H1 (cell line): ENCODE measurements around the gene CRYAB. TPM values are rescaled to one million over a fixed set of nuclear protein-coding genes. Genes with fewer than 3 reads are reported as not detected.

Experiments used
- CTCF ChIA-PET: fragments of 300-600 bp; sonication (Branson Sonifier 250); formaldehyde crosslinking; loops from one replicate; lab custom pipeline; 2021; ENCODE audit not compliant: partially characterized antibody; lab: Charles Lee
- POLR2A ChIA-PET: fragments of 300-600 bp; sonication (Branson Sonifier 250); formaldehyde crosslinking; loops from one replicate; lab custom pipeline; 2021; ENCODE audit warnings: inconsistent platforms; ENCODE audit not compliant: partially characterized antibody; lab: Charles Lee
- DNase-seq, 2 experiments: peaks; one replicate each; pipeline versions ENCODE4 v3.0.0 to v3.0.0-alpha.2; 2010 to 2022; ENCODE audit warnings: low spot score in 2 of 2, low read depth in 1 of 2, mixed read lengths in 1 of 2
- FAIRE-seq: peaks from 2 replicates; lab custom pipeline; 2011; peaks lifted over from hg19 to GRCh38; lab: Jason Lieb, UNC
- H2AFZ ChIP-seq: 2 replicates; pipeline ENCODE4 v1.8.1; 2012; ENCODE audit warnings: low read length, inconsistent platforms
- H2AK5ac ChIP-seq: 2 replicates; pipeline ENCODE4 v1.6.1; 2013; ENCODE audit warnings: low read depth, low read length
- H2BK120ac ChIP-seq: replicated peaks from 2 replicates; pipeline ENCODE3; 2013; ENCODE audit warnings: low read depth, low read length, inconsistent platforms
- H2BK12ac ChIP-seq: 2 replicates; pipeline ENCODE4 v1.6.1; 2013; ENCODE audit warnings: low read depth, low read length
- H2BK15ac ChIP-seq: 2 replicates; pipeline ENCODE4 v1.6.1; 2013; ENCODE audit warnings: low read length
- H2BK20ac ChIP-seq: 2 replicates; pipeline ENCODE4 v1.6.1; 2013; ENCODE audit warnings: low read length
- H2BK5ac ChIP-seq: 2 replicates; pipeline ENCODE4 v1.6.1; 2013; ENCODE audit warnings: low read depth, low read length
- H3K14ac ChIP-seq: 2 replicates; pipeline ENCODE4 v1.6.1; 2013; ENCODE audit warnings: inconsistent platforms; ENCODE audit not compliant: insufficient read length
- H3K18ac ChIP-seq: 2 replicates; pipeline ENCODE4 v1.6.1; 2013; ENCODE audit warnings: low read length; ENCODE audit errors: extremely low read depth
- H3K23ac ChIP-seq: 2 replicates; pipeline ENCODE4 v1.6.1; 2013; ENCODE audit warnings: inconsistent platforms; ENCODE audit not compliant: insufficient read length
- H3K23me2 ChIP-seq: 2 replicates; pipeline ENCODE4 v1.6.1; 2013; ENCODE audit warnings: low read depth, low read length
- H3K27ac ChIP-seq: 2 replicates; pipeline ENCODE4 v1.6.1; 2011; ENCODE audit warnings: low read depth, low read length, inconsistent platforms
- H3K27me3 ChIP-seq, 4 experiments: replicated peaks in 1 of 4; 1 replicate in 1 of 4; 2 replicates in 3 of 4; pipeline versions ENCODE4 v1.6.1 to v1.8.1; 2011 to 2013; ENCODE audit warnings: low read length in 3 of 4, mild to moderate bottlenecking in 3 of 4, inconsistent platforms in 2 of 4, mixed read lengths in 2 of 4, moderate library complexity in 1 of 4; ENCODE audit not compliant: control insufficient read depth in 3 of 4, insufficient read depth in 3 of 4; ENCODE audit errors: extremely low read depth in 1 of 4
- H3K36me3 ChIP-seq, 4 experiments: 2 replicates each; pipeline versions ENCODE4 v1.6.1 to v1.8.1; 2011 to 2013; ENCODE audit warnings: mild to moderate bottlenecking in 4 of 4, low read length in 3 of 4, moderate library complexity in 2 of 4, control low read depth in 1 of 4, inconsistent platforms in 1 of 4; ENCODE audit not compliant: insufficient read depth in 4 of 4, control insufficient read depth in 2 of 4
- H3K4ac ChIP-seq: replicated peaks from 2 replicates; pipeline ENCODE3; 2013; ENCODE audit warnings: low read length, low read depth, mixed read lengths, inconsistent platforms; ENCODE audit not compliant: insufficient read length
- H3K4me1 ChIP-seq, 4 experiments: replicated peaks in 1 of 4; 1 replicate in 1 of 4; 2 replicates in 3 of 4; pipeline versions ENCODE4 v1.6.1 to v1.8.1; 2011 to 2013; ENCODE audit warnings: low read length in 3 of 4, inconsistent platforms in 2 of 4, mixed read lengths in 1 of 4; ENCODE audit not compliant: insufficient read depth in 4 of 4, control insufficient read depth in 3 of 4
- H3K4me2 ChIP-seq, 2 experiments: 2 replicates each; pipeline versions ENCODE4 v1.6.1 to v1.8.1; 2011 to 2013; ENCODE audit warnings: low read depth in 2 of 2, low read length in 2 of 2, control low read depth in 1 of 2, inconsistent platforms in 1 of 2, mild to moderate bottlenecking in 1 of 2; ENCODE audit not compliant: insufficient read depth in 1 of 2
- H3K4me3 ChIP-seq, 4 experiments: fragments of 200-600, 300-600 bp in 1 of 4; sonication (generic), shearing (Covaris generic), sonication (Bioruptor Twin) in 1 of 4; 2 replicates each; pipeline versions ENCODE4 v1.5.1 to v1.8.1; 2011 to 2016; ENCODE audit warnings: low read length in 4 of 4, low read depth in 3 of 4, control low read depth in 2 of 4, inconsistent platforms in 2 of 4, mild to moderate bottlenecking in 2 of 4, mixed read lengths in 1 of 4, moderate library complexity in 1 of 4; ENCODE audit not compliant: insufficient read depth in 2 of 4; ENCODE audit errors: extremely low read depth in 1 of 4
- H3K56ac ChIP-seq: replicated peaks from 2 replicates; pipeline ENCODE3; 2013; ENCODE audit warnings: low read depth, mild to moderate bottlenecking, mixed read lengths, low read length, inconsistent platforms; ENCODE audit not compliant: insufficient read length
- H3K79me1 ChIP-seq: 2 replicates; pipeline ENCODE4 v1.6.1; 2013; ENCODE audit warnings: low read depth, low read length, control low read depth
- H3K79me2 ChIP-seq, 2 experiments: 2 replicates each; pipeline versions ENCODE4 v1.6.1 to v1.8.1; 2012 to 2013; ENCODE audit warnings: low read length in 2 of 2, mild to moderate bottlenecking in 2 of 2, inconsistent platforms in 1 of 2; ENCODE audit not compliant: insufficient read depth in 2 of 2, control insufficient read depth in 1 of 2
- H3K9ac ChIP-seq, 4 experiments: replicated peaks in 1 of 4; 1 replicate in 1 of 4; 2 replicates in 3 of 4; pipeline versions ENCODE4 v1.6.1 to v1.8.1; 2011 to 2013; ENCODE audit warnings: low read depth in 3 of 4, low read length in 3 of 4, control low read depth in 2 of 4, mild to moderate bottlenecking in 2 of 4, moderate library complexity in 2 of 4, inconsistent platforms in 1 of 4; ENCODE audit errors: extremely low read depth in 1 of 4
- H3K9me3 ChIP-seq, 2 experiments: 2 replicates each; pipeline versions ENCODE4 v1.6.1 to v1.8.1; 2012 to 2013; ENCODE audit warnings: mild to moderate bottlenecking in 2 of 2, moderate library complexity in 2 of 2, control low read depth in 1 of 2, inconsistent platforms in 1 of 2, low read depth in 1 of 2, low read length in 1 of 2, mixed read lengths in 1 of 2; ENCODE audit not compliant: insufficient read depth in 2 of 2
- H4K20me1 ChIP-seq, 2 experiments: replicated peaks in 1 of 2; 2 replicates each; pipeline versions ENCODE3 to v1.8.1; 2011 to 2013; ENCODE audit warnings: inconsistent platforms in 2 of 2, low read length in 2 of 2, mild to moderate bottlenecking in 1 of 2; ENCODE audit not compliant: insufficient read depth in 2 of 2, control insufficient read depth in 1 of 2
- H4K5ac ChIP-seq: 2 replicates; pipeline ENCODE4 v1.6.1; 2013; ENCODE audit warnings: low read length, low read depth, mixed read lengths, inconsistent platforms; ENCODE audit not compliant: insufficient read length
- H4K8ac ChIP-seq: 2 replicates; pipeline ENCODE4 v1.8.0; 2013; ENCODE audit warnings: mild to moderate bottlenecking, moderate library complexity, low read length, inconsistent platforms; ENCODE audit not compliant: insufficient read depth; ENCODE audit errors: extremely low read depth
- H4K91ac ChIP-seq: replicated peaks from 2 replicates; pipeline ENCODE3; 2013; ENCODE audit warnings: low read length, mixed read lengths, inconsistent platforms; ENCODE audit not compliant: insufficient read length
- BRCA1 ChIP-seq: IDR thresholded peaks from 2 replicates; pipeline ENCODE4 v1.6.1; 2012; ENCODE audit warnings: low read depth, low read length, improper control_type of control experiment
- JUN ChIP-seq: IDR thresholded peaks from 2 replicates; pipeline ENCODE4 v1.6.1; 2011; ENCODE audit warnings: low read depth, mild to moderate bottlenecking, improper control_type of control experiment, low read length
- WGBS, 2 experiments: shearing (Covaris generic) in 1 of 2; methylation state at CpG; one replicate each; pipeline versions ENCODE4 v1.1.6 to v1.1.7; 2013 to 2015; ENCODE audit warnings: low lambda C conversion rate in 2 of 2, mixed read lengths in 2 of 2, inconsistent platforms in 1 of 2, low coverage in 1 of 2, missing lambda C conversion rate in 1 of 2; ENCODE audit not compliant: insufficient replicate concordance in 2 of 2, insufficient coverage in 1 of 2, insufficient read length in 1 of 2; ENCODE audit errors: extremely low coverage in 1 of 2, missing lambda C conversion rate in 1 of 2; 5-methylcytosine and 5-hydroxymethylcytosine counted together
- polyA plus RNA-seq, 7 experiments: library from polyadenylated mRNA; depleted of rRNA in 3 of 7; stranded (reverse) in 5 of 7; unstranded in 2 of 7; fragments of >200 nt in 5 of 7; fragments of 200-250 nt in 2 of 7; gene quantifications; 1 replicate in 5 of 7; 2 replicates in 1 of 7; 4 replicates in 1 of 7; pipeline versions ENCODE4 v1.2.1 to v1.2.3, GENCODE V29; 2011 to 2013; ENCODE audit warnings: missing spikeins in 2 of 7, mixed read lengths in 2 of 7
- total RNA-seq: library from RNA; stranded (reverse); fragmentation: NEBNext Ultra II Directional; extraction: Animal tissue kit (Norgen Biotek cat#: 25700); gene quantifications from 2 replicates; pipeline ENCODE4 v1.2.1, GENCODE V29; 2021

CRYAB gene
- total and polyA plus RNA-seq, 2 of the 8 experiments (the other 6 are each of a cell fraction or from before 2014, with no cell fraction given), result 1.9 to 2.0 TPM

DNA sequence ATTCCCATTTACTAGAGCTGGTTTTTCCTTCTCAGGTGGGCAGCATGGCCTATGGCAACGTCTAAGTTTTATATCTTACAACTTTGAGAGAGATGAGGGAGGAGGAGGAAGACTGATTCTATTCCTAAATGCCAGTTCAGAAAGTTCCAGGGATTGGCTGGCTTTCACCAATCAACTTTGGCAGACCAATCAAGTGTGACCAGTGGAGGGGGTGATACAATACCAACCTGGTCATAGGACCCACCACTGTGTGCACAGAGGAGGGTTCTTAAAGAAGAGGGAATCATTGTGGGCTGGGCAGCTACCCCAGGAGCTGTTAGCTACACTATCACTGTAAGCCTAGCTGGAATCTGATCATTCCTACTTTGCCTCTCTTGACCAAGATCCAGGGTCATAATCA is 33.6 kb upstream of the CRYAB start:
- H3K36me3 ChIP-seq, result peaks cover 0 to 3% (median 0%) of the 10 kb centered on the region in 4 experiments; a peak in 1 of 8 replicates
- H3K79me2 ChIP-seq, result 0 out of 4 replicates have a peak, but pooled peaks cover 0 to under 1% of the 10 kb centered on the region in 2 experiments
- 68% methylated on average over 1 of the region's 1 CpG; no CpG with 5 or more reads in 1 of the 2 experiments for WGBS, 2 experiments
- H2AK5ac ChIP-seq, result no peak overlapping the region
- no peak overlapping the region for H3K18ac ChIP-seq
- no peak overlapping the region for H3K9ac ChIP-seq
- no peaks in the 10 kb centered on the region; the same call in 1 of the 2 replicates for H3K23me2 ChIP-seq
- no peaks in the 10 kb centered on the region for H3K9me3 ChIP-seq
- no peak overlapping the region for H2BK15ac ChIP-seq
- no peak overlapping the region for H2BK20ac ChIP-seq
- no peak overlapping the region for H2BK12ac ChIP-seq
- H3K23ac ChIP-seq, result no peak overlapping the region
- H4K20me1 ChIP-seq, result no peaks in the 10 kb centered on the region
- DNase-seq, result no peak
- no peak overlapping the region for H2BK120ac ChIP-seq
- H3K56ac ChIP-seq, result no peak overlapping the region
- FAIRE-seq, result no peak
- H3K4me1 ChIP-seq, result peaks cover 0 to 2% (median 0%) of the 10 kb centered on the region in 4 experiments; a peak in 1 of 7 replicates
- H4K8ac ChIP-seq, result no peak overlapping the region
- no peak overlapping the region for H4K91ac ChIP-seq
- ChIA-PET POLR2A (interaction anchor here (1.1 kb wide), 1 partner anchor 31 kb away, joined by 3 read pairs; no protein-coding TSS in a partner anchor), CTCF (interaction anchor here (0.9 to 25.5 kb wide), 6 partner anchors 11 to 80 kb away, joined by 3 to 565 read pairs (median 4); partner anchors contain the start of gene DLAT)
- H3K4me3 ChIP-seq, result no peak overlapping the region
- no peaks in the 10 kb centered on the region for H3K27me3 ChIP-seq
- TF ChIP-seq JUN (no peak), BRCA1 (no peak)
- H3K4me2 ChIP-seq, result no peak overlapping the region
- H3K79me1 ChIP-seq, result 0 out of 2 replicates have a peak, but pooled peaks cover 2% of the 10 kb centered on the region
- H2BK5ac ChIP-seq, result no peak overlapping the region
- no peak overlapping the region for H2AFZ ChIP-seq
- H3K27ac ChIP-seq, result no peak overlapping the region
- no peak overlapping the region for H3K14ac ChIP-seq
- H3K4ac ChIP-seq, result no peak overlapping the region
- H4K5ac ChIP-seq, result no peak overlapping the region
